Karpas-422 (cell line): ENCODE results near the gene GALNT2. TPM values are rescaled to one million over a fixed set of nuclear protein-coding genes. Genes with fewer than 3 reads are reported as not detected.

ENCODE experiments used
- DNase-seq: peaks from one replicate; pipeline ENCODE4 v3.0.0-alpha.2; 2015
- H2AFZ ChIP-seq: fragments of 200-600 bp; sonication (generic); 2 replicates; pipeline ENCODE4 v1.6.1; 2014; ENCODE audit warnings: antibody characterized with exemption, low read length, mixed read lengths
- H3K27ac ChIP-seq: fragments of 200-600 bp; sonication (generic); 2 replicates; pipeline ENCODE4 v1.5.1; 2014; ENCODE audit warnings: mild to moderate bottlenecking, low read length, moderate library complexity
- H3K27me3 ChIP-seq: fragments of 200-600 bp; sonication (generic); 2 replicates; pipeline ENCODE4 v1.6.1; 2014; ENCODE audit warnings: low read length, mixed read lengths
- H3K36me3 ChIP-seq: fragments of 200-600 bp; sonication (generic); 2 replicates; pipeline ENCODE4 v1.6.1; 2014; ENCODE audit warnings: low read length, mixed read lengths; ENCODE audit not compliant: insufficient read depth
- H3K4me1 ChIP-seq: fragments of 200-600 bp; sonication (generic); 2 replicates; pipeline ENCODE4 v1.6.1; 2014; ENCODE audit warnings: mild to moderate bottlenecking, low read length, mixed read lengths
- H3K4me2 ChIP-seq: fragments of 200-600 bp; sonication (generic); 2 replicates; pipeline ENCODE4 v1.6.1; 2014; ENCODE audit warnings: low read length, low read depth, mild to moderate bottlenecking; ENCODE audit not compliant: poor library complexity, severe bottlenecking
- H3K4me3 ChIP-seq: fragments of 200-600 bp; sonication (generic); 2 replicates; pipeline ENCODE4 v1.5.1; 2014; ENCODE audit warnings: mild to moderate bottlenecking, antibody characterized with exemption, low read length, mixed read lengths
- H3K79me2 ChIP-seq: fragments of 200-600 bp; sonication (generic); 2 replicates; pipeline ENCODE4 v1.6.1; 2014; ENCODE audit warnings: mild to moderate bottlenecking, low read length, mixed read lengths
- H3K9ac ChIP-seq: fragments of 200-600 bp; sonication (generic); 2 replicates; pipeline ENCODE4 v1.6.0; 2014; ENCODE audit warnings: low read length
- H3K9me2 ChIP-seq: fragments of 200-600 bp; sonication (generic), shearing (Covaris generic); replicated peaks from 2 replicates; pipeline ENCODE4 v1.6.0; 2014; ENCODE audit warnings: mild to moderate bottlenecking, low read length, moderate library complexity; ENCODE audit not compliant: insufficient read depth
- H3K9me3 ChIP-seq: fragments of 300-700, 200-600 bp; sonication (generic); 2 replicates; pipeline ENCODE4 v1.6.1; 2014; ENCODE audit warnings: low read length, mixed read lengths
- H4K20me1 ChIP-seq: fragments of 200-600 bp; sonication (generic); 2 replicates; pipeline ENCODE4 v1.6.1; 2014; ENCODE audit warnings: mild to moderate bottlenecking, antibody characterized with exemption, low read length, low read depth; ENCODE audit not compliant: insufficient read depth
- total RNA-seq: library from RNA; depleted of rRNA; stranded (reverse); fragments of >200 nt; shearing (Covaris generic); gene quantifications from 2 replicates; pipeline ENCODE4 v1.2.3, GENCODE V29; 2014; ENCODE audit warnings: low replicate concordance

GALNT2 gene
- total RNA-seq, 1 experiment from 2014 or later: 2.7 TPM

- Histone ChIP-seq H3K79me2 (no peaks in the 10 kb centered on the region), H3K4me3 (no peak overlapping the region), H3K9me2 (no peaks in the 10 kb centered on the region), H2AFZ (no peak overlapping the region), H4K20me1 (0 out of 2 replicates have a peak, but pooled peaks cover 8% of the 10 kb centered on the region), H3K9me3 (no peaks in the 10 kb centered on the region), H3K27me3 (no peaks in the 10 kb centered on the region), H3K4me1 (no peaks in the 10 kb centered on the region), H3K27ac (no peak overlapping the region), H3K9ac (no peak overlapping the region), H3K4me2 (no peak overlapping the region), H3K36me3 (no peaks in the 10 kb centered on the region)
- DNase-seq: no peak
These were observed 169.4 kb downstream of the GALNT2 start for GRCh38 chr1:230236301-230237008.

- no peaks in the 10 kb centered on the region for H3K9me2 ChIP-seq
- H3K79me2 ChIP-seq: no peaks in the 10 kb centered on the region
These were observed 170.0 kb downstream of the GALNT2 start for GRCh38 chr1:230237009-230237370.

GRCh38 chr1:230237805-230238204, 170.8 kb downstream of the GALNT2 start:
- Histone ChIP-seq H4K20me1 (0 out of 2 replicates have a peak, but pooled peaks cover 8% of the 10 kb centered on the region), H2AFZ (no peak overlapping the region), H3K4me1 (no peaks in the 10 kb centered on the region), H3K36me3 (no peaks in the 10 kb centered on the region), H3K4me2 (no peak overlapping the region), H3K27me3 (no peaks in the 10 kb centered on the region), H3K9me2 (no peaks in the 10 kb centered on the region), H3K27ac (no peak overlapping the region), H3K9ac (no peak overlapping the region), H3K9me3 (no peaks in the 10 kb centered on the region), H3K4me3 (no peak overlapping the region), H3K79me2 (no peaks in the 10 kb centered on the region)
- no peak for DNase-seq

More at GRCh38 chr1:230237009-230237370, 170.0 kb downstream of the GALNT2 start:
- Histone ChIP-seq H2AFZ (no peak overlapping the region), H3K27ac (no peak overlapping the region), H3K4me2 (no peak overlapping the region), H3K4me1 (no peaks in the 10 kb centered on the region), H3K27me3 (no peaks in the 10 kb centered on the region), H4K20me1 (0 out of 2 replicates have a peak, but pooled peaks cover 8% of the 10 kb centered on the region), H3K9me3 (no peaks in the 10 kb centered on the region), H3K9ac (no peak overlapping the region), H3K4me3 (no peak overlapping the region), H3K36me3 (no peaks in the 10 kb centered on the region)
- DNase-seq: no peak

GRCh38 chr1:230240446-230241086, 173.5 kb downstream of the GALNT2 start:
- H3K36me3 ChIP-seq: no peaks in the 10 kb centered on the region
- no peaks in the 10 kb centered on the region for H3K4me1 ChIP-seq
- H3K27ac ChIP-seq: no peak overlapping the region
- no peaks in the 10 kb centered on the region for H3K9me3 ChIP-seq
- no peaks in the 10 kb centered on the region for H3K27me3 ChIP-seq
- no peak overlapping the region for H3K4me3 ChIP-seq
- H3K79me2 ChIP-seq: no peaks in the 10 kb centered on the region
- H2AFZ ChIP-seq: no peak overlapping the region
- H4K20me1 ChIP-seq: no peaks in the 10 kb centered on the region
- no peak overlapping the region for H3K4me2 ChIP-seq
- no peak for DNase-seq
- H3K9ac ChIP-seq: no peak overlapping the region
- no peaks in the 10 kb centered on the region for H3K9me2 ChIP-seq

- Histone ChIP-seq H3K9me2 (no peaks in the 10 kb centered on the region), H4K20me1 (no peaks in the 10 kb centered on the region), H3K4me2 (no peak overlapping the region), H2AFZ (no peak overlapping the region), H3K27me3 (no peaks in the 10 kb centered on the region), H3K27ac (no peak overlapping the region), H3K4me1 (no peaks in the 10 kb centered on the region), H3K36me3 (no peaks in the 10 kb centered on the region), H3K9ac (no peak overlapping the region), H3K4me3 (no peak overlapping the region), H3K79me2 (no peaks in the 10 kb centered on the region), H3K9me3 (no peaks in the 10 kb centered on the region)
- no peak for DNase-seq
These were observed 175.3 kb downstream of the GALNT2 start for GRCh38 chr1:230242326-230242725.

- H3K9me2 ChIP-seq: no peaks in the 10 kb centered on the region
- H4K20me1 ChIP-seq: no peaks in the 10 kb centered on the region
- H3K79me2 ChIP-seq: no peaks in the 10 kb centered on the region
- H3K27ac ChIP-seq: no peak overlapping the region
- no peaks in the 10 kb centered on the region for H3K27me3 ChIP-seq
- no peaks in the 10 kb centered on the region for H3K9me3 ChIP-seq
- H3K9ac ChIP-seq: no peak overlapping the region
- no peak overlapping the region for H2AFZ ChIP-seq
- H3K4me3 ChIP-seq: no peak overlapping the region
- no peak overlapping the region for H3K4me2 ChIP-seq
- DNase-seq: no peak
- no peaks in the 10 kb centered on the region for H3K4me1 ChIP-seq
- H3K36me3 ChIP-seq: no peaks in the 10 kb centered on the region
These were observed 176.1 kb downstream of the GALNT2 start for GRCh38 chr1:230243146-230243545.

GRCh38 chr1:230243583-230244353, 176.7 kb downstream of the GALNT2 start:
- Histone ChIP-seq H3K9me2 (no peaks in the 10 kb centered on the region), H3K27ac (no peak overlapping the region), H3K4me3 (no peak overlapping the region), H3K4me2 (no peak overlapping the region), H2AFZ (no peak overlapping the region), H3K9ac (no peak overlapping the region), H3K27me3 (no peaks in the 10 kb centered on the region), H3K79me2 (no peaks in the 10 kb centered on the region), H3K36me3 (no peaks in the 10 kb centered on the region), H3K9me3 (no peaks in the 10 kb centered on the region), H3K4me1 (no peaks in the 10 kb centered on the region), H4K20me1 (no peaks in the 10 kb centered on the region)
- DNase-seq: no peak

- Histone ChIP-seq H2AFZ (no peak overlapping the region), H3K4me1 (no peaks in the 10 kb centered on the region), H3K27me3 (no peaks in the 10 kb centered on the region), H3K4me3 (no peak overlapping the region), H3K9me2 (no peaks in the 10 kb centered on the region), H3K36me3 (no peaks in the 10 kb centered on the region), H3K9me3 (no peaks in the 10 kb centered on the region), H3K79me2 (no peaks in the 10 kb centered on the region), H4K20me1 (no peaks in the 10 kb centered on the region), H3K9ac (no peak overlapping the region), H3K4me2 (no peak overlapping the region), H3K27ac (no peak overlapping the region)
- DNase-seq: no peak
These were observed 179.5 kb downstream of the GALNT2 start for GRCh38 chr1:230246551-230246950.
